ENCODE results near the gene LMTK2. TPM values are rescaled to one million over a fixed set of nuclear protein-coding genes. Genes with fewer than 3 reads are reported as not detected.

The LMTK2 gene
- total RNA-seq, 1 donor from 2014 or later = 19.2 TPM

- no peaks in the 10 kb centered on the region for H3K4me1 Mint-ChIP-seq
- H3K27ac Mint-ChIP-seq (ENCODE audit: unreplicated experiment) = no peak overlapping the region
- no peak overlapping the region for H3K4me3 Mint-ChIP-seq
- no peaks in the 10 kb centered on the region for H3K27me3 Mint-ChIP-seq (ENCODE audit: low read depth)
- no peak for TF ChIP-seq CTCF (conservative IDR thresholded peaks at IDR 0.05)
- H3K36me3 Mint-ChIP-seq (ENCODE audit: low read depth) = no peaks in the 10 kb centered on the region
- H3K9me3 Mint-ChIP-seq = no peaks in the 10 kb centered on the region
- no peak for DNase-seq (ENCODE audit: low read depth, low spot score)
These were observed 124.2 kb downstream of the LMTK2 start for GRCh38 chr7:98230746-98231471.

- TF ChIP-seq CTCF (conservative IDR thresholded peaks at IDR 0.05) = no peak
- Mint-ChIP-seq H3K9me3 (no peaks in the 10 kb centered on the region), H3K27ac (ENCODE audit: unreplicated experiment) (no peak overlapping the region), H3K4me1 (no peaks in the 10 kb centered on the region), H3K36me3 (ENCODE audit: low read depth) (no peaks in the 10 kb centered on the region), H3K4me3 (no peak overlapping the region), H3K27me3 (ENCODE audit: low read depth) (no peaks in the 10 kb centered on the region)
- no peak for DNase-seq (ENCODE audit: low read depth, low spot score)
These were observed 125.0 kb downstream of the LMTK2 start for GRCh38 chr7:98231493-98232262.

GRCh38 chr7:98232263-98232585 lies 125.6 kb downstream of the LMTK2 start:
- DNase-seq (ENCODE audit: low read depth, low spot score) = no peak
- H3K36me3 Mint-ChIP-seq (ENCODE audit: low read depth) = no peaks in the 10 kb centered on the region
- H3K27ac Mint-ChIP-seq (ENCODE audit: unreplicated experiment) = no peak overlapping the region
- no peaks in the 10 kb centered on the region for H3K27me3 Mint-ChIP-seq (ENCODE audit: low read depth)
- H3K4me1 Mint-ChIP-seq = no peaks in the 10 kb centered on the region
- no peak overlapping the region for H3K4me3 Mint-ChIP-seq
- TF ChIP-seq CTCF (conservative IDR thresholded peaks at IDR 0.05) = no peak
- H3K9me3 Mint-ChIP-seq = no peaks in the 10 kb centered on the region

GRCh38 chr7:98232799-98233198 lies 126.1 kb downstream of the LMTK2 start:
- Mint-ChIP-seq H3K4me1 (no peaks in the 10 kb centered on the region), H3K9me3 (no peaks in the 10 kb centered on the region), H3K36me3 (ENCODE audit: low read depth) (no peaks in the 10 kb centered on the region), H3K27ac (ENCODE audit: unreplicated experiment) (no peak overlapping the region), H3K4me3 (no peak overlapping the region), H3K27me3 (ENCODE audit: low read depth) (no peaks in the 10 kb centered on the region)
- DNase-seq (ENCODE audit: low read depth, low spot score) = no peak
- TF ChIP-seq CTCF (conservative IDR thresholded peaks at IDR 0.05) = no peak

GRCh38 chr7:98233219-98234070 lies 126.8 kb downstream of the LMTK2 start:
- Mint-ChIP-seq H3K36me3 (ENCODE audit: low read depth) (no peaks in the 10 kb centered on the region), H3K27me3 (ENCODE audit: low read depth) (no peaks in the 10 kb centered on the region), H3K4me3 (no peak overlapping the region), H3K9me3 (no peaks in the 10 kb centered on the region), H3K27ac (ENCODE audit: unreplicated experiment) (peak overlapping the region; percentile 27), H3K4me1 (no peaks in the 10 kb centered on the region)
- DNase-seq (ENCODE audit: low read depth, low spot score) = no peak
- TF ChIP-seq CTCF (conservative IDR thresholded peaks at IDR 0.05) = no peak
